Endothelial cell of umbilical vein (primary cell): ENCODE results near the gene OR2A7.
"Not testable (repeated sequence)": the region's sequence is repeated elsewhere in the genome, so short reads cannot be mapped to it uniquely, and the experiment has no call there.

ENCODE experiments used
- EZH2 ChIP-seq: IDR thresholded peaks from 2 replicates; pipeline ENCODE4 v1.6.1; 2012; ENCODE audit warnings: borderline replicate concordance, low read depth, mild to moderate bottlenecking, moderate library complexity, low read length, inconsistent platforms; ENCODE audit not compliant: severe bottlenecking
- JUN ChIP-seq: IDR thresholded peaks from 2 replicates; pipeline ENCODE4 v1.6.1; 2011; ENCODE audit warnings: borderline replicate concordance, low read depth; ENCODE audit not compliant: insufficient read length, insufficient read depth
- MYC ChIP-seq: IDR thresholded peaks from one replicate; pipeline ENCODE4 v1.6.1; 2011; ENCODE audit warnings: mild to moderate bottlenecking, low read depth, low read length
- POLR2A ChIP-seq: IDR thresholded peaks from 2 replicates; pipeline ENCODE4 v1.6.1; 2012; ENCODE audit warnings: low read depth, mild to moderate bottlenecking, control low read depth, low read length
- POLR2AphosphoS5 ChIP-seq: IDR thresholded peaks from 2 replicates; pipeline ENCODE4 v1.6.1; 2012; ENCODE audit warnings: low read depth, mild to moderate bottlenecking, control low read depth, low read length, moderate library complexity; ENCODE audit not compliant: insufficient read depth
- TF ChIP-seq, protein P1 (sequence below): IDR thresholded peaks from 2 replicates; pipeline ENCODE4 v1.6.1; 2011; ENCODE audit not compliant: insufficient read depth, insufficient read length
- TF ChIP-seq, protein P2 (sequence below), 2 donors: IDR thresholded peaks; 1 replicate in 1 of 2; 2 replicates in 1 of 2; pipeline ENCODE4 v1.5.1; 2011; ENCODE audit warnings: low read length in 2 of 2, mild to moderate bottlenecking in 2 of 2, moderate library complexity in 2 of 2, control low read depth in 1 of 2, inconsistent platforms in 1 of 2, low read depth in 1 of 2; ENCODE audit not compliant: insufficient read depth in 1 of 2; ENCODE audit errors: extremely low read depth in 1 of 2

DNA sequence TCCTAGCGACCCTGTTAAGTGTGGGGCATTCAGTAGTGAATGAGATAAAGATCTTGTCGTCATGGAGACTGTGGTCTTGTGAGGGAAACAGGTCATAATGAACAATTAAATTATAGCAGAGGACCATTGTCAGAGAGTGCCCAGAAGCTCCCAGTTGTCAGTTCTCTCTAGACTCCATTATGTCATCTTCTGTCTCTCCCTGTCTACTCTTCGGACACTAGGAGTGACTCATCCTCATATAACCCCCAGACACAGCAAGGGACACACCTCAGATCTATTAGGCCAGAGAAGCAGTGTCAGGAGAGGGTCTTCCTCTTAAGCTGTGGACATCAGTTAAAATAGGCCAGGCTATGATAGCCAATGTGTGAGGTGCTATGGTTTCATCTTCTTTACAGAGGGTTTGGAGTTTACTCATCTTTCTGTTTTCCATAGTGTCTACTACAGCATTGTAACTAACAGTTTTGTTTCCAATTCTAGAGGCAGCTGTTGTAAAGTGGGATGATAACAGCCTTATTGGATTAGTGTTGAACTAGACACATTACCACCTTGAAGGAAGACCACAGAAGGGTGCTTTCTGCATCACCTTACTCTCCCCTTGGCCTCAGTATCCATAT is 22.7 kb upstream of the OR2A7 start:
- TF ChIP-seq, protein P1, sequence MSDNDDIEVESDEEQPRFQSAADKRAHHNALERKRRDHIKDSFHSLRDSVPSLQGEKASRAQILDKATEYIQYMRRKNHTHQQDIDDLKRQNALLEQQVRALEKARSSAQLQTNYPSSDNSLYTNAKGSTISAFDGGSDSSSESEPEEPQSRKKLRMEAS: not testable (repeated sequence)
- TF ChIP-seq, protein P2, sequence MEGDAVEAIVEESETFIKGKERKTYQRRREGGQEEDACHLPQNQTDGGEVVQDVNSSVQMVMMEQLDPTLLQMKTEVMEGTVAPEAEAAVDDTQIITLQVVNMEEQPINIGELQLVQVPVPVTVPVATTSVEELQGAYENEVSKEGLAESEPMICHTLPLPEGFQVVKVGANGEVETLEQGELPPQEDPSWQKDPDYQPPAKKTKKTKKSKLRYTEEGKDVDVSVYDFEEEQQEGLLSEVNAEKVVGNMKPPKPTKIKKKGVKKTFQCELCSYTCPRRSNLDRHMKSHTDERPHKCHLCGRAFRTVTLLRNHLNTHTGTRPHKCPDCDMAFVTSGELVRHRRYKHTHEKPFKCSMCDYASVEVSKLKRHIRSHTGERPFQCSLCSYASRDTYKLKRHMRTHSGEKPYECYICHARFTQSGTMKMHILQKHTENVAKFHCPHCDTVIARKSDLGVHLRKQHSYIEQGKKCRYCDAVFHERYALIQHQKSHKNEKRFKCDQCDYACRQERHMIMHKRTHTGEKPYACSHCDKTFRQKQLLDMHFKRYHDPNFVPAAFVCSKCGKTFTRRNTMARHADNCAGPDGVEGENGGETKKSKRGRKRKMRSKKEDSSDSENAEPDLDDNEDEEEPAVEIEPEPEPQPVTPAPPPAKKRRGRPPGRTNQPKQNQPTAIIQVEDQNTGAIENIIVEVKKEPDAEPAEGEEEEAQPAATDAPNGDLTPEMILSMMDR (IDR thresholded peaks at IDR 0.05; ENCODE audit: extremely low read depth in 1 of 2, insufficient read depth in 1 of 2, low read depth in 1 of 2, low read length in 2 of 2): not testable (repeated sequence)
- not testable (repeated sequence) for TF ChIP-seq POLR2A, EZH2, POLR2AphosphoS5, JUN, MYC
